ENCODE data around the gene CNOT4. TPM values are rescaled to one million over a fixed set of nuclear protein-coding genes. Genes with fewer than 3 reads are reported as not detected.
A peak's percentile ranks its signal among the peaks of the same experiment; 100 is the strongest.
"Not testable (repeated sequence)": the region's sequence is repeated elsewhere in the genome, so short reads cannot be mapped to it uniquely, and the experiment has no call there.

CNOT4 gene
- total RNA-seq, 1 donor from 2014 or later, result 14.4 TPM

DNA sequence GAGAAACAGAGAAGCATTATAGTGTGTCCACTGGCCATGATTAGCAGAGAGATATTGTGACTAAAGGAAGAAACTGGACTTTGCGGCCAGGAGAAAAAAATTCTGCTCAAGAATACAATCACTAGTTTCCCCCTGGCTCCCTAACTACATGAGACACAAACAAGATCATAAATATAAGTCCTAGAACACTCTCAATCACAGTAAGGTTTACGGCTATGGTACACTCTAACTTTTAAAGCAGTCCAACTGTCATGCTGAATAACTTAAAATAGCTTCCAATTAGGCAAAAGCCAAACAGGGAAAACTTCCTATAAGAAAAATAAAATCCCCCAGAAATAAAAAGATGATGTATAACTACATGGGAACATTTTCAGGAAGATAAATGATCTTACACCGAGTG is 144.2 kb downstream of the CNOT4 start:
- no peak for DNase-seq (ENCODE audit: low spot score)

DNA sequence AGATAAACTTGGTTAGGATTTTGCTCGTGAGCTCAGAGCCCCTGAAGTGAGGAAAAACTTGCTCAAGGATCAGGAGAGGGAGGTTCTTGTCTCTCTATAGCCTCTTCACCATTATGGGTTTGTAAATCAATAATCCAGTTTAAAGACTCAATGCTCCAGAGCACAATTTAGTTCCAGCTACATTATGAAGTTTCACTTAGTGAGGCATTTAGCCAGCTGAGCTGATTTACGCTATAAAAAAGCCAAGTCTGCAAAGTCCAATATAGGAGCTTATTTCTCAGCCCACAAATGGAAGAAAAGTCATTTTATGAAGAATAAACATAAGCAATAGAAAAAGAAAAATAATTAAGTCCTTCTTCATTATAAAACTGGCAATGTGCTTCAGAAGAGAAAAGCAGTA is 145.7 kb downstream of the CNOT4 start:
- DNase-seq (ENCODE audit: low spot score), result no peak

DNA sequence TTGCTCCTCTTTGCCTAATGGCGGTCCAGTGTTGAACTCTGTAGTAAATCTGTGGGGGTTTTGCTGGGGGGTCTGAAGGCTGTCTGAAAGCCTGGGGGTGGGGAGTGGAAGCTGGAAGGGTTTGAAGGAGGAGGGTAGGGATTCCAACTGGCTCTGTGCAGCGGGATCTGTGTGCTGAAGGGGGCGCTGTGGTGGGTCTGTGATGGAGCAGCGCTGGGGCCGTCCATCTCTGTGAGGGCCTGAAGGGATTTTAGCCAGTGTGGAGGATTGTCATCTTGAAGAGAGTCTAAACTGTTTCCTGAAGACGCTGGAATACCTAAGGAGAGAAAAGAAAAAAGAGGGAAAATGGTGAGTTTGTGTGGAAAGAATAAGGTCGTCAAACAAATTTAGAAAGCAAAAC is 147.0 kb downstream of the CNOT4 start:
- no peak for DNase-seq (ENCODE audit: low spot score)

GRCh38 chr7:135361788-135362187 is 148.1 kb downstream of the CNOT4 start:
- no peak for DNase-seq (ENCODE audit: low spot score)

- peak; percentile 42 for DNase-seq (ENCODE audit: low spot score)
Observed at GRCh38 chr7:135359615-135360014, 150.3 kb downstream of the CNOT4 start.

DNA sequence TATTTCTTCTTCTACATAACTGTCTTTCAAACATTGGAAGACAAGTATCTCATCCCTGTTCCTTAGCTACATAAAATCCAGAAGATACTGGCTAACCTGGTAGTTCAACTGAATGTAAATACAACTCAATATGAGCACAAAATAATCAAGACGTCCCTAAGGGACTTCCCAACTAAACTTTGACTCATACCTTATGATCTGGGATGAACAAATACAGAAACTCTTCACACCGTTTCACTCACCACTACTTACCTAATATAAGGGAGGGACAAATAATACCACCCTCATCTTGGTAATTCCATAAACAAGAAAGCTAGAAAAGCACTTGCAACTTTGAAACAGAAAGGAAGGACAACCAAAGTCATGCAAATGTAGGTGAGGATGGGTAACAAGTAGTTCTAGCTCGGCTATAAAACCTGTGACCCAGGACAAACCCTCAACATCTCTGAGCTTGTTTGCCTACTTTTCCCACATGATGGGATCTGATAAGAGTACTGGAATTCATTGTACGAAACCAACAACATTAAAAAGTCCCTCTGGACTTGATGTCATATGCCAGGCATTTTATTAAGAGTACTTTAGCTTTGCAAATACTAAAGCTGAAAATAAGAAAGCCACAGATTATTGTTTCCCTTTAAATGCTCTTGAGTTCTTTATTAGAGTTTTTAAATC is 154.4 kb downstream of the CNOT4 start:
- no peak for DNase-seq (ENCODE audit: low spot score)

GRCh38 chr7:135353832-135354231 is 156.1 kb downstream of the CNOT4 start:
- no peak for DNase-seq (ENCODE audit: low spot score)

GRCh38 chr7:135352285-135352684 is 157.6 kb downstream of the CNOT4 start:
- no peak for DNase-seq (ENCODE audit: low spot score)

DNA sequence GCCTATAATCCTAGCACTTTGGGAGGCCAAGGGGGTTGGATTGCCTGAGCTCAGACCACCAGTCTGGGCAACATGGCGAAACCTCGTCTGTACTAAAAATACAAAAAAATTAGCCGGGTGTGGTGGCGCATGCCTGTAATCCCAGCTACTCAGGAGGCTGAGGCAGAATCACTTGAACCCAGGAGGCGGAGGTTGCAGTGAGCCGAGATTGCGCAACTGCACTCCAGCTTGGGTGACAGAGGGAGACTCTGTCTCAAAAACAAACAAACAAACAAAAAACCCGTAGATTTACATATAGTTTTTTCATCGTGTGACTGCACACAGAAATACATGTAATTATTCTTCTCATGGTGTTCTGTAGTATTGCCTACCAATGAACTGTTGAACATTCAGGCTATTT is 158.8 kb downstream of the CNOT4 start:
- DNase-seq (ENCODE audit: low spot score), result not testable (repeated sequence)

DNA sequence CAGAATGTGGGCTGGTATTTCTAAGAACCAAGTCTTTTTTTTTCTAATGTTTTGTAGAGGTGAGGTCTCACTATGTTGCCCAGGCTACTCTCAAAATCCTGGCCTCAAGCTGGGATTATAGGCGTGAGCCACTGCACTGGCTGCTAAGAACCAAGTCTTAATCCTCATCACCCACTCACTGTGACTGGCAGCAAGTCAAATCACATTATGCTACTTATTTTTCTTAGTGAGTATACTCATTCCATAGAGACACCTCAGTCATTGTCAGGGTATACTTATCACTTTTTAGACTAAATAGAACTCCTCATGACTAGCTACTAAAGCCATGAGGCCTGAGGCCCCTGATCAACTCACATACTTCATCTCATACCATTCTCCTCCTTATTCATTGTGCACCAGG is 160.2 kb downstream of the CNOT4 start:
- DNase-seq (ENCODE audit: low spot score), result no peak

GRCh38 chr7:135348493-135348892 is 161.4 kb downstream of the CNOT4 start:
- no peak for DNase-seq (ENCODE audit: low spot score)

- no peak for DNase-seq (ENCODE audit: low spot score)
Observed at GRCh38 chr7:135343361-135343760, 166.5 kb downstream of the CNOT4 start.

GRCh38 chr7:135342887-135343286 is 167.0 kb downstream of the CNOT4 start:
- no peak for DNase-seq (ENCODE audit: low spot score)

DNA sequence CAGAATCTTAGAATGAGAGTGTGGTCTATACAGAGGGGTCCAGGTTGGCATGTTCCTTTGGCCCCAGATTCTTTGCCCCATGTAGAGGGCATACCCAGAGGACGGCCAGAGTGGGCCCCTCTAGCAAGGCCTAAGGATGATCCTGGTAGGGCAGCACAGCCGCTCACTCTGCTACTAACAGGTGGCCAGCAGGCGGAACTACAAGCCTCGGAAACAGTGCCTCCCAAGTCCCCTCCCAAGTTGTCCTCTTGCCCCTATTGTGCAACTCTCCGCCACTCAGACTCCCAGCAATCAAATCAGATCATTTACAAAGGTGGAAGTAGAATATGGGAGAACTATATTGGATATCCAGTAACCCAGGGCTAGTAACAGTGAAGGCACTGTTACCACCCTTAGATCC is 168.9 kb downstream of the CNOT4 start:
- DNase-seq (ENCODE audit: low spot score), result no peak

DNA sequence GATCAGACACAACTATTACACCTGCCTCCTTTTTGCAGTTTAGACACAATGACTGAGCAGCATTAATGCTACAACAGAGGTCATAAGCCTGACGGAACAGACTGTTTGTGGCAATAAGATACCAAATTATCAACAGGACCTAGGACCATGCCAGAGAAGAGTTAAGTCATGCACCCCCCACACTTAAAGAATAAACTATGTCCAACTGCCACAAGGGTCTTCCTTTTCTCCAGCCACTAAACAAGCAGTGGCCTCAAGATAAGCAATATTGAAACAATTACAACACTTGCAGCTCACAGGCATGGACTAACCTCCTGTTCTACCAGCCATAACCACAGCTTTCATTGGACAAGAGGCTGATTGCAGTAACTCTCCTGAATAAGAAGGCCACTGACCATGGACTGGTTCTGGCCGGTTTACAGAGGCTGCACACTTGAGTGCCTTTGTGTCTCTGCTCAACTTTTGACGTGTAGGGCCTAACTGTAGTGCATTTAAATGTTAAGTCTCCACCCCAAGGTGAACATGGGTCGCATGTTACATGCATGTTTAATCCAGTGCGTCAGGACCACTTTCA is 171.8 kb downstream of the CNOT4 start:
- DNase-seq (ENCODE audit: low spot score), result no peak

DNA sequence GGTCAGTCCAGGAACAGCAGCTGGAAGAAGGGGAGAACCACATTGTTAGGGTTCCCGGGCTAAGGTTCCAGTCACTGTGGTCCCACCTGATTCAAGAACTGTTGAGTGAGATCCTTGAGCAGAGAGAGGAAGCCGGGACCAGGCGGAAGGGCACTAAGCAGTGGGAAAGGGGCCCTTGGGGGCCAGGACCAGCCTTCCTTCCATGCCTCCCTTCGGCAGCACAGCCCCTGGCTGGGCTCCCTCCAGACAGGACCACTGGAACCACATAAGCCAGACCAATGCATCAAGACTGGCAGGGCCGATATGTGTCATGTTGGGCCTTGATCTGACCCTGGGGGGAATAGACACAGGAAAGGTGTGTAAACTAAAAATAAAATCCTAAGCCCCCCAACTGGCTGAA is 172.4 kb downstream of the CNOT4 start:
- DNase-seq (ENCODE audit: low spot score), result no peak

DNA sequence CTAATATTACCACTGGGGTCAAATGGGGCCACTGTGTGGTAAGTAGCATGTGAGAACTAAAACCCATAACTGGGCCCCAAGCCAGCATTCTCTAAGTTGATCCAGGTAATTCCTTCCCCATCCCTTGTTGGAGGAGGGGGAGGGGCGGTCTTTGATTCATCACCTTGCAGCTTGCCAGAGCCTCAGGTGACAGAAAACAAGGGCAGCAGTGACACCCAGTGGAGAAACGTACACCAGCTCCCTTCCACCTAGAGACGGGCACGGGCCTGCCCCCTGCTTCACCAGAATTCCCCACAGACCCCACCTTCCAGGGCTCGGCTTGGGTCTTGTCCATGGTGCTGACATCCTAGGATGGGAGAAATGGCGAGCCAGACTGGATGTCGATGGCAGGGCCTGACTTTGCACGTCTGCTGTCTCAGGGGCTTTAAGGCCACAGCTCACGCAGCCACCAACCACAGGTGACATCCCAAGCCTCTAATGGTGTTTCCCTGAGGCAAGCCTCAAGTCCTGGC is 174.2 kb downstream of the CNOT4 start:
- DNase-seq (ENCODE audit: low spot score), result peak; percentile 70

DNA sequence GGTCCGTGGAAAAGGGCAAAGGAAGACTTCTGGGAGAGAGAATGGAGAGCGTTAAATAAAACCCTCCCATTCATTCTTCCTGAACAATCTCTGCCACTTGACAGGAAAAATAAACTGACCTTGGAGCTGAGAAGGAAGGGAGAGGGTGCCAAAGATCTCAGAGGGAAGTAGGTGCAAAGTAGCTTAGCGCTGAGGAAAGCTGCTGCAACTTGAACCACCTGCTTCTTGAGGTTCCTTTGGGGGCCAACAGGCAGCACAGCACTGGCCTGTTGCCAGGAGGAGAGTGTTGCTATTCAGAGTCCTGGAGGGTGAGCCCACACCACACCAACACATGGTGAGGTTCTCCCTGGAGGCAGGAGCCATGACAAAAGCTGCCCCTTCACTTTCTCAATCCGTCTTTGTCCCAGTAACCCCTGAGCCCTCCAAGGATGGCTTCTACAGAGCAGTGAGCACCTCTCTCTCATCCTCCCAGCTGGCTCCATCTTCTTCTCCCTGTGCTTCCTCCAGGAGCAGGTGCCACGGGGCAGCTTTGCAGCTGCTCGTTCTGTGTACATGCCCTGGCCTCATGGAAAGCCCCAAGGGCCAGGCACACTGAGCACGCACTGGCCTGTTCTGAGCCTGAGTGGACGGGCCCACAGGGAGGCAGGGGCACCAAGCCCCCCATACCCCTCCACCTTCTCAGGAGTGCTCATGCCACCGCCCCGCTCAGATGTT is 174.9 kb downstream of the CNOT4 start:
- DNase-seq (ENCODE audit: low spot score), result no peak

DNA sequence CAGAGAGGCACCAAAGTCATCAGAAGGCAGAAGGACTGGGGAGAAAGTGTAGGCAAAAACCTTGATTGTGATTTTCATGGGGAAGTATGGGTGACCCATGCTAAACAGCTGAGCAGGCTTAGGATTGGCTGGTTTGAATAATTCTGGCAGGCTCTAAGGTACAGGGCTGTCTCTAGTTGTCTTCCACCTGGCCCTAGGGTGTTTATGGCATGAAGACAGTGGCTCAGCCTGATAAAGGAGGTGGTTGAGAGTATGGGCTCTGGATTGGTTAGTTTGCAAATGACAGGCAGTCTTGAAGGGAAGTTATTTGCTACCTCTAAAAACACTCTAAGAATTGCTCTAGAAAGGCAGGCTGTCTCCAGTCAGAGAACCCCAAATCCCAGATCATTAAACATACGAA is 176.0 kb downstream of the CNOT4 start:
- no peak for DNase-seq (ENCODE audit: low spot score)

GRCh38 chr7:135333200-135333599 is 176.7 kb downstream of the CNOT4 start:
- DNase-seq (ENCODE audit: low spot score), result no peak

DNA sequence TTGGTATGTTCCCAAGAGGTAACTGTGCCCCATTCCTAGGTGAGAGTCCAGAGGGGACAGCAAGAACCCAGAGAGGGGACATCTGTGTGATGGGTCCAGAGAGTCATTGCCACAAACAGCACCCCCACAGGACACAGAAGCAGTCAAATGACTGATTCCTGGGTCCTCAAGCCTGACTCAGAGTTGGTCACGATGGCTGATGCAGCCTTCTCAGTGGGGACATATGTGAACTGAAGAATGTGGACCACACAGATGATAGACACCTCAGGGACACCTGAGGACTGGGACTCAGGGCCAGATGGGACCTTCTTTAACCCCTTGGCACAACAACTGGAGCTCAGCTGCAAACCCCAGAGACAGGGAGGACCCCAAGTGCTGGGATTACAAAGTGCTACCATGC is 179.8 kb downstream of the CNOT4 start:
- no peak for DNase-seq (ENCODE audit: low spot score)

DNA sequence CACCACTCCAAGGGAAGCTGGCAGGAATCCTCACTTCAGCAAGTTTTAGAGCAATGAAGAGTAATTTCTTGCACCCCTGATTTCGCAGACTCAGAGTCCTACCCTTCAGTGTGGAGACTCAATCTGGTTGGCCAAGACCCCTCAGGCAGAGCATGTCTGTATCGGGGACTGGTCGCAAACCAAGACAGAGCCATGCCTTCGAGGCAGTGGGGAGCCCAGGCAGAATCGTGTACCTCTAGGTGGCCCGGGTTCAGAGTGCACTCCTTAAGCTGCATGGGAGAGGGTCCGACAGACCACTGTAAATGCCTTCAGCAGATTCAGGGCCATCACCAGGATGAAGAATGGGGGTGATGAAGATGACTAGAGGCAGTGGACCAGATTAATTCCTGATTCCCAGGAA is 181.4 kb downstream of the CNOT4 start:
- no peak for DNase-seq (ENCODE audit: low spot score)

DNA sequence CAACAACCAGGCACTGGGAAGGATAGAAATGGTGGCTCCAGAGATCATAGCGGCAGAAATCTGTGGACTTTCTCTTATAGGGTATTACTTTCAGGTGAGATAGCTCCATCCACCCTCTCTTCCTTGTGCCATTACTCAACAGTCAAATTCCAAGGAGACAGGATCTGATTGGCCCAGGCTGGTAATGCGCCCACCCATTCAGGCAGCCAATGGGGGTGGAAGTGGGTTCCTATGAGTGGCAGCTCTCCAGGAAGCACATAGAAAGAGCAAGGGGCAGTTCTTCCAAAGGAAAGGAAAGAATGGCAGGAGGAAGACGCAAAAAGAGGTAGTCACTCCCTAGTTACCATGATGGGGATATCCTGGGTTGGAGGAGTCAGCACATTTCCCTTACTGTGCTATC is 181.8 kb downstream of the CNOT4 start:
- no peak for DNase-seq (ENCODE audit: low spot score)

Data from umbilical cord (tissue), 2 donors.